Stomach smooth muscle (tissue), 2 donors: ENCODE data around the gene GRID2.

ENCODE experiments used
- H3K27ac ChIP-seq: one replicate; pipeline ENCODE4 v1.7.0; 2013; ENCODE audit warnings: mild to moderate bottlenecking, low read length, inconsistent platforms
- H3K27me3 ChIP-seq, 2 donors: one replicate each; pipeline ENCODE4 v1.7.0; 2013; ENCODE audit warnings: low read length in 2 of 2; ENCODE audit not compliant: insufficient read depth in 2 of 2, control insufficient read depth in 1 of 2
- H3K36me3 ChIP-seq, 2 donors: one replicate each; pipeline ENCODE4 v1.7.0; 2013; ENCODE audit warnings: low read length in 2 of 2; ENCODE audit not compliant: control insufficient read depth in 2 of 2, insufficient read depth in 2 of 2
- H3K4me1 ChIP-seq: one replicate; pipeline ENCODE4 v1.7.0; 2013; ENCODE audit warnings: low read length; ENCODE audit not compliant: control insufficient read depth, insufficient read depth
- H3K4me3 ChIP-seq, 2 donors: one replicate each; pipeline ENCODE4 v1.7.0; 2013; ENCODE audit warnings: low read length in 2 of 2
- H3K9ac ChIP-seq, 2 donors: one replicate each; pipeline ENCODE4 v1.7.0; 2013; ENCODE audit warnings: low read length in 2 of 2, mild to moderate bottlenecking in 1 of 2
- H3K9me3 ChIP-seq, 2 donors: one replicate each; pipeline ENCODE4 v1.7.0; 2013; ENCODE audit warnings: low read length in 2 of 2; ENCODE audit not compliant: control insufficient read depth in 2 of 2
- donor health status: healthy.
- donor health status: Pancreatic carcinoma.

GRID2 gene

GRCh38 chr4:93743635-93744034, 1439.9 kb downstream of the GRID2 start:
- Histone ChIP-seq H3K36me3 (no peaks in the 10 kb centered on the region), H3K27me3 (no peaks in the 10 kb centered on the region), H3K4me1 (no peaks in the 10 kb centered on the region), H3K27ac (no peak overlapping the region), H3K9ac (no peak overlapping the region), H3K9me3 (no peaks in the 10 kb centered on the region), H3K4me3 (no peak overlapping the region)

DNA sequence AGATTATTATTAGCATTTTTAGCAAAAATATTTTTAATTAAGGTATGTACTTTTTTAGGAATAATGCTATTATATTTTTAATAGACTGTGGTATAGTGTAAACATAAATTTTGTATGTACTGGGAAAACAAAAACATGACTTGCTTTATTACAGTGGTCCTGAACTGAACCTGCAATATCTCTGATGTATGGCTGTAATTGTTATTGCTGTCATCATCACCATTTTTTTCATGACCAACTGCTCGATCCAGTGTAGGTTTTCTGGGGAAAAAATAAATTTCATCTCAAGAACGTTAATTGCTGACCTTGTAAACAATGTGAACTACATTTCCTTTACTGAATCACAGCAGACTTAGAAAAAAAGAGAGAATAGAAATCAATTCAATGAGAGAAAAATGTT, 1441.2 kb downstream of the GRID2 start:
- no peaks in the 10 kb centered on the region for H3K4me1 ChIP-seq
- no peaks in the 10 kb centered on the region for H3K27me3 ChIP-seq
- H3K36me3 ChIP-seq = no peaks in the 10 kb centered on the region
- no peak overlapping the region for H3K4me3 ChIP-seq
- no peak overlapping the region for H3K27ac ChIP-seq
- H3K9ac ChIP-seq = no peak overlapping the region
- no peaks in the 10 kb centered on the region for H3K9me3 ChIP-seq

- H3K27ac ChIP-seq = no peak overlapping the region
- no peaks in the 10 kb centered on the region for H3K27me3 ChIP-seq
- no peaks in the 10 kb centered on the region for H3K9me3 ChIP-seq
Observed at GRCh38 chr4:93746031-93746430, 1442.3 kb downstream of the GRID2 start.

DNA sequence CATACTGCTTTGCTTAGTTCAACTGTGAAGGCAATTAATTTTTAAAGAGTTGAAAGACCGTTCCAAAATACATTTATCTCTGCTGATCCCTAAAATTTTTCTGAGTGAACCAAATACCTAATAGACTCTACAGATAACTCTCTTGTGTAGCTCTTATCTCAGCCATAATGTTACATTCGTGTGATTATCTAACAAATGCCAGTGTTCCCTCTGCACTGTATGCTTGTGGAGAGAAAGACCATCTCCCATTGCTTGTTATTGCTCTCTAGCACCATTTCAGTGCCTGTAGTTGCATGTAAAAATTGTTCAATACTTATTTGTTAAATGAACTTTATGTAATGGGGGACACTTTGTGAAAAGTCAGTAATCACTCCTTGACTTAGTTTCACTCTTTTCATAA, 1443.5 kb downstream of the GRID2 start:
- no peak overlapping the region for H3K27ac ChIP-seq
- H3K9ac ChIP-seq = no peak overlapping the region
- no peaks in the 10 kb centered on the region for H3K9me3 ChIP-seq
- no peaks in the 10 kb centered on the region for H3K4me1 ChIP-seq
- no peaks in the 10 kb centered on the region for H3K36me3 ChIP-seq
- no peaks in the 10 kb centered on the region for H3K27me3 ChIP-seq
- no peak overlapping the region for H3K4me3 ChIP-seq

More at GRCh38 chr4:93746031-93746430, 1442.3 kb downstream of the GRID2 start:
- Histone ChIP-seq H3K4me3 (no peak overlapping the region), H3K9ac (no peak overlapping the region), H3K36me3 (no peaks in the 10 kb centered on the region), H3K4me1 (no peaks in the 10 kb centered on the region)

DNA sequence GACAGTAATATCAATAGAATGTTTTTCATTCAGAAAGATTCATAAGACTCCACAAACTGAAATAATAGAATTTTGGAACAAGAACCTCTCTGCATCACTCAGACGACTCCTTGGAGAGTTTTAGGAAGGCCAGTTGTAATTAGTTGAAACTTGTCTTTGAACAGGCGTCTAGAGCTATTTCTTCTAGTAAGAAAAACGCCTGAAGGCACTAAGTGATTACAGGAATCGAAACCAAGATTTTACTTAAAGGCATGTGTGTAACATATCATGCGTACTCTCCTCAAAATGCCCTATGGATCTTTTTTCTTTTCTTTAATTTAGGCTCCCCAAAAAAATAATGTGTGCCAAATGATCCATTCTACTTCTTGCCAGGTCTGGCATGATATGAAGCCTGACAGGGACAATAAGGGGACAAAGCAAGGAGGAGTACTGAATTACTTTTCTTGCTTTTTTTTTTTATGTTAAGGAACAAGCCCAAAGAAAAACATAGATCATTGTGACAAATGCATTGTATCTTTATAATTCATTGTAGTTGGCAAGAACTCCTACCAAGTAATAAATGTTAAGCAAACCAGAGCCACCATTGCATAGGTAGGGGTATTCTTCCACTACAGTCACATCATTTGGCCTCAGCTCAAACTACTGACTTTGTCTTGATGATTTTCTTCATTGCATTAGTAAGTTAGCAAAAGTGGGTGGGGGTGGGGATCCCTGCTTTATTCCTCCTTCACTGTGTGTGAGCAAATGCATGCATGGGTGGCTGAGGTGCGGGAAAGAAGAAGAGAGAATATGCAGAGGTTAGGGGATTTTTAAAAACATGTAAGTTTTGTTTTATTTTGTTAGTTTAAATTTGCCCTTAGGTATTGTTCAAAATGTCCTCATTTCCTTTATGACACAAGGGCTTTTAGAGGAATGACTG, 1444.9 kb downstream of the GRID2 start:
- no peak overlapping the region for H3K27ac ChIP-seq
- H3K9ac ChIP-seq = no peak overlapping the region
- H3K4me1 ChIP-seq = no peaks in the 10 kb centered on the region
- H3K27me3 ChIP-seq = no peaks in the 10 kb centered on the region
- H3K9me3 ChIP-seq = no peaks in the 10 kb centered on the region
- H3K4me3 ChIP-seq = no peak overlapping the region
- H3K36me3 ChIP-seq = no peaks in the 10 kb centered on the region

DNA sequence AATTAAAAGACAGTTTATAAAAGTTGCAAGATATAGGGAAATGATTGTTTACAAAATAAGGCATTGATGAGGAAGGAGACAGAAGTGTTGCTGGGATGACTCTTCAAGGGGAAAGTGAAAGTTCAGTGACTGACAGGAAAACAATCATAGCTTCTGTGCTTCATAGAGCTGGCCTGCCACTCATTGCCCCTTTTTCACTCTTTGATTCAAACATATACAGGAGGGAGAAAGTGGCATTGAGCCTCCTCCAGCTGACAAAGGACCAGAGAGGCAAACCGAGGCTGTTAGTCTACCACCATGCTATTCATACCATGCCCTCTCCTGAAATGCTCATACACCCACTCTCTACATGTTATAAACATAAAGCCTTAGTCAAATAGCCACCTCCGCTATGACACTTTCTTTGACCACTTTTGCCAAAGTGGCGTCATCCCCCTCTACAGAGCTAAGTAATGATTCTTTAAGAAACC, 1445.6 kb downstream of the GRID2 start:
- Histone ChIP-seq H3K27me3 (no peaks in the 10 kb centered on the region), H3K4me1 (no peaks in the 10 kb centered on the region), H3K9ac (no peak overlapping the region), H3K9me3 (no peaks in the 10 kb centered on the region), H3K36me3 (no peaks in the 10 kb centered on the region), H3K27ac (no peak overlapping the region), H3K4me3 (no peak overlapping the region)

- Histone ChIP-seq H3K36me3 (no peaks in the 10 kb centered on the region), H3K27ac (no peak overlapping the region), H3K4me1 (no peaks in the 10 kb centered on the region), H3K9me3 (no peaks in the 10 kb centered on the region), H3K4me3 (no peak overlapping the region), H3K9ac (no peak overlapping the region), H3K27me3 (no peaks in the 10 kb centered on the region)
Observed at GRCh38 chr4:93751411-93751810, 1447.6 kb downstream of the GRID2 start.

DNA sequence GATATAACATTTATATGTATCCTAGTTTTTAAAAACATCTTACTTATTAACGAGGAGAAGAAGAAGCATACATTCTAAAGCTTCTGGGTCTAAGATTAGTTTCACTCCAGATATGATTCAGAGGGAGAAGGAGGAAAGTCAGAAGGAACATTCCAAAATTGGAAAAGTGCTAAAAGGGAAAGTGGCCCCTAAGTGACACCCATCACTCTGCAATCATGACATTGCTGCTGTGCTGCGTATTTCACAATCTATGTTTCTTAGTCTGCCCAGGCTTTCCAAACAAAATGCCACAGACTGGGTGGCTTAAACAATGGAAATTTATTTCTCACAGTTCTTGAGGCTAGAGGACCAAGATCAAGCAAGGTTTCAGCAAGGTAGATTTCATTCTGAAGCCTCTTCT, 1452.3 kb downstream of the GRID2 start:
- H3K9me3 ChIP-seq = no peaks in the 10 kb centered on the region
- H3K27ac ChIP-seq = no peak overlapping the region
- no peak overlapping the region for H3K9ac ChIP-seq
- H3K36me3 ChIP-seq = no peaks in the 10 kb centered on the region
- no peaks in the 10 kb centered on the region for H3K4me1 ChIP-seq
- H3K4me3 ChIP-seq = no peak overlapping the region
- no peaks in the 10 kb centered on the region for H3K27me3 ChIP-seq

GRCh38 chr4:93759506-93759905, 1455.7 kb downstream of the GRID2 start:
- no peak overlapping the region for H3K9ac ChIP-seq
- no peaks in the 10 kb centered on the region for H3K9me3 ChIP-seq
- H3K36me3 ChIP-seq = no peaks in the 10 kb centered on the region
- no peak overlapping the region for H3K4me3 ChIP-seq
- no peaks in the 10 kb centered on the region for H3K27me3 ChIP-seq
- no peak overlapping the region for H3K27ac ChIP-seq
- no peaks in the 10 kb centered on the region for H3K4me1 ChIP-seq

DNA sequence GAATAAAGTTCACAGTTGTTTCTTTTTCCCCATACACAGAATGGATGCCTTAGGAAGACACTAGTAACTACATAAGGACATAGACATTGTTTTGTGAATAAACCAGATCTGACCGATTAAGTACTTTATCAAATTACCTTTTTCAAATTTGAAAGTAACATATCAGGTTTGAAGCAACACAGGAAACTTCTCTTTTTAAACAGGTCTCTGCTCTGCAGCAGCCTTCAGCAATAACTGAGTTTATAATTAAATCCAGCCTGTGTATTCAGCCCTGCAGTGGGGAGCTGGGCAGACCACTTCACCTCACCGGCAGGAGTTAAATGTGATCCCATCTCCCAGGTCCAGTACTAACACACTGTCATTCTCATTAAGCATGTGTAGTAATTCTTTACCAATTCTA, 1456.5 kb downstream of the GRID2 start:
- H3K4me3 ChIP-seq = no peak overlapping the region
- H3K36me3 ChIP-seq = no peaks in the 10 kb centered on the region
- H3K27me3 ChIP-seq = no peaks in the 10 kb centered on the region
- no peak overlapping the region for H3K9ac ChIP-seq
- H3K27ac ChIP-seq = no peak overlapping the region
- no peaks in the 10 kb centered on the region for H3K9me3 ChIP-seq
- H3K4me1 ChIP-seq = no peaks in the 10 kb centered on the region

GRCh38 chr4:93761286-93761685, 1457.5 kb downstream of the GRID2 start:
- Histone ChIP-seq H3K27ac (no peak overlapping the region), H3K27me3 (no peaks in the 10 kb centered on the region), H3K4me3 (no peak overlapping the region), H3K9me3 (no peaks in the 10 kb centered on the region), H3K9ac (no peak overlapping the region), H3K36me3 (no peaks in the 10 kb centered on the region), H3K4me1 (no peaks in the 10 kb centered on the region)
